ENCODE measurements around the gene USP37. TPM values are rescaled to one million over a fixed set of nuclear protein-coding genes. Genes with fewer than 3 reads are reported as not detected.

Gene USP37
- total RNA-seq, 1 experiment from 2014 or later: 11.6 TPM

GRCh38 chr2:218577482-218578220 is 9.5 kb upstream of the USP37 start:
- no peak overlapping the region for H2AFZ ChIP-seq (ENCODE audit: low read length)
- H4K20me1 ChIP-seq (ENCODE audit: low read length): no peaks in the 10 kb centered on the region
- TF ChIP-seq EZH2phosphoT487 (IDR thresholded peaks at IDR 0.05; ENCODE audit: borderline replicate concordance, low read length): no peak
- H3K9me2 ChIP-seq (replicated peaks; ENCODE audit: low read length): no peaks in the 10 kb centered on the region
- no peaks in the 10 kb centered on the region for H3F3A ChIP-seq (ENCODE audit: low read length, unreplicated experiment)
- BruUV-seq (replicated peaks): no TSS peak
- POLR2A ChIA-PET (ENCODE audit: unreplicated experiment): no interaction called here
- H3K27me3 ChIP-seq (ENCODE audit: low read length): no peaks in the 10 kb centered on the region
- intact Hi-C loops (cut with micrococcal nuclease): no loop called here
- H3K4me1 ChIP-seq (ENCODE audit: insufficient read depth, low read length): peaks cover 14% of the 10 kb centered on the region
- H3K79me2 ChIP-seq (ENCODE audit: low read length): peaks cover 79% of the 10 kb centered on the region
- H3K4me2 ChIP-seq (ENCODE audit: low read length): no peak overlapping the region
- peaks cover 26% of the 10 kb centered on the region for H3K36me3 ChIP-seq (ENCODE audit: low read depth, low read length)
- no peak for ATAC-seq
- no peak overlapping the region for H3K9ac ChIP-seq (ENCODE audit: low read length)
- no peak for DNase-seq
- no peaks in the 10 kb centered on the region for H3K9me3 ChIP-seq (ENCODE audit: low read length)
- CTCF ChIA-PET: no interaction called here
- H3K4me3 ChIP-seq (ENCODE audit: low read length): no peak overlapping the region
- H3K27ac ChIP-seq (ENCODE audit: low read length): no peak overlapping the region

GRCh38 chr2:218576854-218577253 is 8.7 kb upstream of the USP37 start:
- intact Hi-C loops (cut with micrococcal nuclease): no loop called here
- Histone ChIP-seq H3K4me3 (ENCODE audit: low read length) (no peak overlapping the region), H4K20me1 (ENCODE audit: low read length) (no peaks in the 10 kb centered on the region), H3K27me3 (ENCODE audit: low read length) (no peaks in the 10 kb centered on the region), H3K9me2 (replicated peaks; ENCODE audit: low read length) (no peaks in the 10 kb centered on the region), H3K27ac (ENCODE audit: low read length) (no peak overlapping the region), H3K36me3 (ENCODE audit: low read depth, low read length) (peaks cover 32% of the 10 kb centered on the region), H2AFZ (ENCODE audit: low read length) (no peak overlapping the region), H3K9ac (ENCODE audit: low read length) (no peak overlapping the region), H3F3A (ENCODE audit: low read length, unreplicated experiment) (no peaks in the 10 kb centered on the region), H3K4me2 (ENCODE audit: low read length) (no peak overlapping the region), H3K79me2 (ENCODE audit: low read length) (peaks cover 87% of the 10 kb centered on the region), H3K4me1 (ENCODE audit: insufficient read depth, low read length) (peaks cover 8% of the 10 kb centered on the region), H3K9me3 (ENCODE audit: low read length) (no peaks in the 10 kb centered on the region)
- TF ChIP-seq CTCF (conservative IDR thresholded peaks at IDR 0.05; ENCODE audit: low read depth, low read length) (no peak), EZH2 (IDR thresholded peaks at IDR 0.05; ENCODE audit: low read length, unreplicated experiment) (no peak), EZH2phosphoT487 (IDR thresholded peaks at IDR 0.05; ENCODE audit: borderline replicate concordance, low read length) (no peak)
- POLR2A ChIA-PET (ENCODE audit: unreplicated experiment): no interaction called here
- CTCF ChIA-PET: no interaction called here
- ATAC-seq: no peak
- DNase-seq: no peak
- no TSS peak for BruUV-seq (replicated peaks)

GRCh38 chr2:218570850-218571249 is 2.7 kb upstream of the USP37 start:
- Histone ChIP-seq H3K9ac (ENCODE audit: low read length) (peak overlapping the region; percentile 97), H4K20me1 (ENCODE audit: low read length) (peaks cover 12% of the 10 kb centered on the region), H3K9me3 (ENCODE audit: low read length) (no peaks in the 10 kb centered on the region), H3K27ac (ENCODE audit: low read length) (peak overlapping the region; percentile 85), H3K4me2 (ENCODE audit: low read length) (peak overlapping the region; percentile 92), H3K9me2 (replicated peaks; ENCODE audit: low read length) (no peaks in the 10 kb centered on the region), H3F3A (ENCODE audit: low read length, unreplicated experiment) (no peaks in the 10 kb centered on the region), H2AFZ (ENCODE audit: low read length) (no peak overlapping the region), H3K27me3 (ENCODE audit: low read length) (no peaks in the 10 kb centered on the region), H3K79me2 (ENCODE audit: low read length) (peaks cover 97% of the 10 kb centered on the region), H3K4me1 (ENCODE audit: insufficient read depth, low read length) (peaks cover 25% of the 10 kb centered on the region), H3K36me3 (ENCODE audit: low read depth, low read length) (peaks cover 20% of the 10 kb centered on the region), H3K4me3 (ENCODE audit: low read length) (peak overlapping the region; percentile 84)
- ChIA-PET CTCF (interaction anchor here (0.6 kb wide), 1 partner anchor 51 kb away, joined by 7 read pairs; no protein-coding TSS in a partner anchor), POLR2A (ENCODE audit: unreplicated experiment) (interaction anchor here (0.5 kb wide), 1 partner anchor 58 kb away, joined by 4 read pairs; no protein-coding TSS in a partner anchor)
- intact Hi-C loops (cut with micrococcal nuclease): no loop called here
- no TSS peak for BruUV-seq (replicated peaks)
- DNase-seq (peak; percentile 37), ATAC-seq (no peak)
- TF ChIP-seq CTCF (conservative IDR thresholded peaks at IDR 0.05; ENCODE audit: low read depth, low read length) (no peak), EZH2 (IDR thresholded peaks at IDR 0.05; ENCODE audit: low read length, unreplicated experiment) (no peak), EZH2phosphoT487 (IDR thresholded peaks at IDR 0.05; ENCODE audit: borderline replicate concordance, low read length) (no peak)
